HS-27A (cell line): ENCODE results near the gene CCBE1.
"Not testable (repeated sequence)": the region's sequence is repeated elsewhere in the genome, so short reads cannot be mapped to it uniquely, and the experiment has no call there.

Experiments
- DNase-seq: peaks from one replicate; pipeline ENCODE4 v3.0.0-alpha.2; 2012; ENCODE audit warnings: low read depth, missing footprints

CCBE1 gene

DNA sequence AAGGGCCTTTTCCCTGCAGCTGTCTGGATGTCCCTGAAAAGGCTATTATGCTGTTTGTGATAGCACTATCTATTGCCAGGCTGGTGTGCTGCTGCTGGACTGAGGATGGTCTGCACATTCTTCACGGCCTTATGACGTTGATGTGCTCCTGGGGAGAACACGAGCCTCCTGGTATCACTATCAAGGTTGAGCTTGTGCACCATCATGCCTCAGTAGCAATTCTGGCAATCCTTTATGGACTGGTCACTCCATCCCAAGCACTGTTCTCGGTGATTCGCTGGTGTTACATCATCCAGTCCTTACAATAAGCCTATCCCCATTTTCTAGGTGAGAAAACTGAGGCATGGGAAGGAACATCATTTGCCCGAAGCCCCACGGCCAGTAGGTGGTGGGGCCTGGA lies 18.2 kb upstream of the CCBE1 start:
- no peak for DNase-seq

DNA sequence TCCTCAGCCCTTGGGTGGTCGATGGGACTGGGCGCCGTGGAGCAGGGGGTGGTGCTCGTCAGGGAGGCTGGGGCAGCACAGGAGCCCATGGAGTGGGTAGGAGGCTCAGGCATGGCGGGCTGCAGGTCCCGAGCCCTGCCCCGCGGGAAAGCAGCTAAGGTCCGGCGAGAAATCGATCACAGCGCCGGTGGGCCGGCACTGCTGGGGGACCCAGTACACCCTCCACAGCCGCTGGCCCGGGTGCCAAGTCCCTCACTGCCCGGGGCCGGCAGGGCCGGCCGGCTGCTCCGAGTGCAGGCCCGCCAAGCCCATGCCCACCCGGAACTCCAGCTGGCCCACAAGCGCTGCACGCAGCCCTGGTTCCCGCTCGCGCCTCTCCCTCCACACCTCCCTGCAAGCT lies 16.9 kb upstream of the CCBE1 start:
- not testable (repeated sequence) for DNase-seq

DNA sequence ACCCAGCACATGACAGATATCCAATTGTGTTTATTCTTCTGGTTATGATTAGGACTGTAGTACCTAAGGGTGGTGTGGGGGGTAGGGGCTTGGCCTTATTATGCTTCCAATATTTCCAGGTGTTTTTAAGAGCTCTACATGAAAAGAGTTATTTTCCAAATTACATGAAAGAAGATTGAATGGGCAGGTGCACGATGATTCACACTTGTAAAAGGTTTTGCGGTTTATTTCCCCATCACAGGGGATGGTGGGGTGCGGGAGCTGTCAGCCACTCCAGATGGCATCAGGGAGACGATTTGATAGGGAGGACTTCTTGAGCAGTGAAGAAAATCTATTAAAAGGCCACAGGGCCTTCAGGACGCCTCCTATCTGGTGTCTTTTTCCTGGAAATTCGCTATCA lies 15.1 kb upstream of the CCBE1 start:
- no peak for DNase-seq

DNA sequence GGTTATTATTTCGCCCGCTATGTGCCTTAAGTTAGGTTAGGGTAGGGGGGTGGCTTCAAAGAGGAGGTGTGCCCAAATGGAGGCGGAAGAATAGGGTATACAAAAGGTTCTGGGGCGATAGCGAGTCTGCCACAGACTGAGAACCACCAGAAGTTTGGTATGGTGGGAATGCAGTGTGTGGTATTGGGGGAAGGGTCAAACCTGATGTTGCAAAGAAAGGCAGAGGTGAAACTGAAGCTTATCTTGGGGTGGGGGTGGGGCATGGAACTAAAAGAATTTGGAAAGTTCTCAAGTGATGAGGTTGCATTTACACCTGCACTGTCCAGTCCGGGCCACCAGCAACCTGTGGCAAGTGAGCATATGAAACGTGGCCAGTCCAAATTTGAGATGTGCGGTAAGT lies 11.8 kb upstream of the CCBE1 start:
- DNase-seq: no peak

DNA sequence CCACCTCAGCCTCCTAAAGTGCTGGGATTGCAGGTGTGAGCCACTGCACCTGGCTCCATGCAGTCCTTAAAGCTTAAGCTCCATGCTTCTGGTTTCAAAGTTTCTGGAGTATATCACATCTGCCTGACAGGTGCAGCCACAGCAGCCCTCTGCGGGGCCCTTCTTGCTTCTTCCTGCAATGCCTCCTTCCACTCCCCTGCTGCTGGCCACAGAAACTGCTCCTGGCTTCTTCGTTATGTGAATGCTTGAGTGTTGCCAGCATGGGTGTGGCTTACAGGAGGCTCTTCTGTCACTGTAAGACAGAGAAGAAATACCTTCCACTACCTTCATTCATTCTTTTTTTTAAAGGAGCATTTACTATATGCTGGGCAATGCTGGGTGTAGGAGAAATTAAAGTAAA lies 10.1 kb upstream of the CCBE1 start:
- no peak for DNase-seq

DNA sequence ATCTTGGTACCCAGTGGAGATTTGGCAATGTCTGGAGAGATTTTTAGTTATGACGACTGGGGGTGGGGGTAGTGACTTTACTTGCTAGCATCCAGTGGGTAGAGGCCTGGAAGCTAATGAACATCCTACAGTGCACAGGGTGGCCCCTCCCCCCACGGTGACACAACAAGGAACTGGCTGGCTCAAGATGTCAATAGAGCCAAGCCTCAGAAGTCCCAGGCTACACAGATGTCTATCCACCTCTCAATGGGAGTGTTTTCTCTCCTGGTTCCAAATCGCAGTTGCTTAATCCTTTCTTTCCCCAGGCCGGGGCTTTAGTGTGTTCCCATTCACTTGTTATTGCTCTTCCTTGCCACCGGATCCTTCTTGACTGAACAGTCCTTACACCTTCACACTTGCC lies 9.3 kb upstream of the CCBE1 start:
- no peak for DNase-seq

DNA sequence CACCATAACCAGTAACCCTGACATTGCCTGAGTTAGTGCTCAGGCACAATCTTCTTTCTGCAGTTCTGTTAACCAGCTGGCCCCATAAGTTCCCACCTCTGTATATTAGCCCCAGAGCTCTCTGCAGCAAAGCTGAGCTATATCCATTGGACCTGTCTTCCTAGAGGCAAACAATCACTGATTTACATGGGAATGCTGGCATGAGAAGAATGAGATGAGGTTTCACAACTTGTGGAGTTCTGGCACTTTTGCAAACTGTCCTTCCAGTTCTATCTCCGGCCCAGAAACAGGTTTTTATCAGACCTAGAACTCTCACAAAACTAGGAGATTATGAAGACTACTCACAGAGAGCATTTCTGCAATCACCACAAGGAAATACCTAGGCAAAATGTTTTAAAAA lies 7.9 kb upstream of the CCBE1 start:
- no peak for DNase-seq

DNA sequence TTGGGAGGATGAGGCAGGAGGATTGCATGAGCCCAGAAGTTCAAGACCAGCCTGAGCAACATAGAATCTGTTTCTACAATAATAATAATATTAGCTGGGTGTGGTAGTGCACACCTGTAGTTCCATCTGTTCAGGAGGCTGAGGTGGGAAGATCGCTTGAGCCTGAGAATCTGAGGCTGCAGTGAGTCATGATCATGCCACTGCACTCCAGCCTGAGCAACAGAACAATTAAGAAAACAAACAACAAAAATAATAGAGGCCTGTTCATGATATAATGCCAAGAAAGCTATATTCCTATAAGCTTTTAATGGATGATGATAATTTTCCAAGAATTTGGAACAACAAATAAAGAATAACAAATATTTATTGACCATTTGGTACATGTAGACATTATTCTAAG lies 6.9 kb upstream of the CCBE1 start:
- DNase-seq: no peak

DNA sequence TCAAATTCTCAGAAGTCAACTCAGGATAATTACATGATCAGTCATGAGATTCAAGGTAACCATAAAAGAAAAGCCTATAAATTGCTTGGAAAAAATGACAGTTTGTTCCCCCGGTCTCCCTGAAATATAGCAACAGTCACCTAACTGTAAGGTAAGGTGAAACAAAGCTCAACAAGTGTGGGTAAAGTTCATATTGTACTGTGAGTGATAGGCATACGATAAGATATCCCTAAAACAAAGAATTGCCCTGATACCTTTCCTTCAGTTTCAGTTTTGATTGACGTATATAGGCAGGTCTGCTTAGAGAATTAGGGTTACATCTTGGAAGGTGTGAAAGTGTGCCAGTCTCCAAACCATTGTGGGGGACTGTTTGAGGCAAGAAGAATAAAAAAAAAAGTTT lies 4.0 kb upstream of the CCBE1 start:
- DNase-seq: no peak

DNA sequence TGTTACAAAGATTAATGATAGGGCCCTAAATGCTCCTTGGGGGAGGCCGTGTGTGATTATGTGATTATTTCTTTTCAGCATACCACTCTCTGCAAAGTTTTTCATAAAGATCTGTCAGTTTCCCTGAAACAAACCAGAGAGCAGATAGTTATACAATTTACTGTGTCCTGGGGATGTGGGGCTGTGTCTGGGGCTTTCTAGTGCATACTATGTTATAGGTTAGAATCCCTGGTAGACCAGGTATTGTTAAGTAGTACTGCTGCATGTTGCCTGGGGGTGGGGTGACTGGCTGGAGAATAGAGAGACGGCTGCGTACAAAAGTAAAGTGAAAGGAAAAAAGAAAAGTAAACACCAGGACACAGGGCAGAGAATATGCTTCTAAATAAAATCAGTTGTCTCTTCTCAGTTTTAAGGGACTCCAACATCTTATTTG lies 3.3 kb upstream of the CCBE1 start:
- no peak for DNase-seq

DNA sequence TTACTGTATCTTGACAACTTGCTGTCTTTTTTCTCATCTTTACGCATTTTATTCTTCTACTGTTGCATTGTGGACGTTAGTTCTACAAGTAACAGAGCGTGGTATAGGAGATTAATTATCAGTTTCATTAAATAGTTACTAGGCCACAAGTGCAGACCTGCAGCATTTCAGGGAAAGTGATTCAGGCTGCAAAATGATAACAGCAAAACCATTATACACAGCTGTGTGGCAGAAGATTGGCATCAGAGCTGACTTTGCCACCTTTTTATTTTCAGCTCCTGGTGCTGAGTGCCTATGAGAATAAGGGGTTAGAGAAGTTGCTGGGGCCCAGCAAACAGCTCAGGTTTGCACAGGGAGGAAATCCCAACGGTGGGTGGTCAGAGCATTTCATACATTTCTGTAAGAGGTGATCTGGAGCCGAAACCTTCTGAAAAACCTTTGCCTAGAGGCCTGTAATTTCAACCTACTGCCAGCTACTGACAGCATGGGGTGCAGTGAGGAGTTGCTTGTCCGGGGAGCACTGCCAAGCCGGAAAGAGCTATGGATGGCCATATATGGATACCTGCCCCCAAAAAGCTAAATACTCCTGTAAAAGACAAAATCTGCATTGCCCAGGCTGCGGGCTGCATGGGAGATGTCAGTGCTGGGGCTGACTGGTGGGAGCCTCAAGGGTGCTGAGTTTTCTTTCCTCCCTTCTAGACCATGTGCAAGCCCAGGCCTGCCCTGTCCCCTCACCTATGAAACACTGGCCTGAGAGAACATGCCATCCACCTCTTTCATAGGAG lies 2.7 kb upstream of the CCBE1 start:
- DNase-seq: no peak

DNA sequence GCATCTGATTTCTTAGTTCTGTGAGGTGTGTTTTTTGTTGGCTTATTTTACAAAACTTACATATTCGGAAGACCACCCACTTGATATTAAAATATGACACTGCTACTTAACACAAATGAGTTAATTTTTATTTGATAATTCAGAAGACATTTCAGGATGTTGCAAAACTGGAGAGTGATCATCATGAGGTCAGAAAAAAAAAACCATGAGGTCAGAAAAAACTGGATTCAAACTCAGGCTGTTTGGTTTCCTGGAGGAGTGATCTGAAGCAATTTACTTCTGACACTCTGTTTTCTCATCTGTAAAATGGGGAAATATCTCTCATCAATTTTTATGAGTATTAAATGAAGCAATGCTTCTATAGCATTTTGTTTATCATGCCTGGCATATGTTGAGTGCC lies 1.8 kb upstream of the CCBE1 start:
- no peak for DNase-seq

DNA sequence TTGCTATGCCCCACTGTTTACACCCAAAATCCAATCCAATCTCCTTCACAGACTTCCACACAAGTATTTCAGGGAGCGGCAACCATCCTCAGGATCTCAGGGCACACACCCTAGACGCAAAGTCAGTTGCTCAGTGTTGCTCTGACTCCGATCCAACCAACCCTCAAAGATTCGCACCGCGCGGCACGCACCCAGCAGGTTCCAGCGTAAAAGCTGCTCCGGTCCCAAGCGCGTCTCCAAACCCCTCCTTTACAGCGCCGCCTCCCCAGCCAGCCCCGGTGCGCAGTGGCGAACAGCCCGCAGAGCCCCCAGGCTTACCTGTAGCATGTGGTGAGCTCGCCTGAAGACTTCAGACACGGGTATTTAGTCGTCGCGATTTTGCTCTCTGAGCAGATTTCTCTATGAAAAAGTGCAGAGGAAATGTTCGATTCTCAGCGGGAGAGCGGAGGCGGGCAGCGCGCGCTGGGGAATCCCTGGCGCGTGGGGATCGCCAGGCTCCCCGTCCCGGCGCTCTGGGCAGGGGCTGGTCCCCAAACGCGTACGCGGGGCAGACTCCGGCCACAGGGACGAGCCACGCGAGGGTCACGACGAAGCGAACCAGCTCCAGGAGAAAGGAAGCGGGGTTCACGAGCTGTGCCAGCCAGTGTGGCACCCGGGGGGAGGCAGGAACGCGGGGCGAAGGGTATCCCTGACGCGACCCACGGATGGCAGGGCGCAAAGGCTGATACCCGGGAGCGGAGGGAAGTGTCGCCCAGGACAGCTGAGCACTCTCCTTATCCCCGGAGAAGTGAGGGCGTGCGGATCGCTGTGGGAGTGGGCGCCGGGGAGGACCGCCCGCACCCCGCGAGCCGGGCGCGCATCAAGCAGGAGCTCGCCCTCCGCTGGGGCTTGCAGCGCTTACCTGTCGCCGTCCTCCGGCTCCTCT lies 650 bp downstream of the CCBE1 start:
- DNase-seq: no peak

DNA sequence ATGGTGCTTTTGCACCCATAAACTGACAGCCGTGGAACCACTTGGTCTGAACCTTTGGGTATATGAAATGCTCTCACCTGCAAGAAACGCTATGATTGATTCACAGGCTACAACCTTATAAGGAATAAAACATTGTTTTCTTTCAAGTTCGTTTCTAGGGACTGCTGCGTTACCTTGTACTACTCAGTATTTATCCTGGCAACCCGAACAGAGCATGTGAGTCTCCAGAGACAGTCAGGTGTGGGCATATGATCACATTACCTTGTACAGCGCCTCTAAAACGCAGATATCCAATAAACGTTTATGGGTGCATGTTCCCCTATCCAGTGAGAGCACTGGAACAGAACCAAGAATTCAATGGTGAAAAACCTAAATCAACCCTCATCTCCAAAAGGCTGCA lies 1.7 kb downstream of the CCBE1 start:
- no peak for DNase-seq

DNA sequence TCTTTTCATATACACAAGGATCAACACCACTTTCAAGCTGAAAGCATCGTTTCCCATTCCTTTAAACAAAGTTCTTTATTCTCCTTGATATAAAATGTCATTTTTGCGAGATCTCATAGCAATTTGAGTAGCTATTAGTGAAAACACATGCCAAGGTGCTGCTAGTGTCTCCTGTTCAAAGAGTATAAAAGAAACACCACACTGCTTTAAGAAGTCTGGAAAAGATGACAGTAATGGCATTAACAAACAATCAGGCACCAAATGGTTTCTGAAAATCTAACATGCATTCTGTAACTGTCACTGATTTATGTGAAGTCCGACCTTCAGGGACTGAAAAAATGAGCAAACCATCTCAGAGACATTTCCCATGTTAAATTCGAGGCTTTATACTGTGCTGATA lies 2.4 kb downstream of the CCBE1 start:
- DNase-seq: no peak

DNA sequence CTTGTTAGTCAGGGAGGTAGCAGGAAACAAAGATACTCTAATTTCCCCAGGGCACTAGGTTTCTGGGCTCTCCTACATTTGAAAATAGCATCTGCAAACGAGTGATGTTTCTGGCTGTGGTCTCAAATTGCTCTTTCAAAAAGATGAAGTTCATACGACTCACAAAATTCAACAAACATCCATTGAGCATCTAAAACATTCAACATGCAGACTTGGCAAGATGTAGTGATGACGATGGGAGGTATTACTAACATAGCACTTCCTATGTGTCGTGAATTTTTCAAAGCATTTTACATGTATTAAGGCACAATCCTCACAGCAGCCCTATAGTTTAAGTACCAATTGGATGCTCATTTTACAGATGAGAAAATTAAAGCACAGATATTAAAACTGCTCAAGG lies 5.2 kb downstream of the CCBE1 start:
- DNase-seq: no peak

DNA sequence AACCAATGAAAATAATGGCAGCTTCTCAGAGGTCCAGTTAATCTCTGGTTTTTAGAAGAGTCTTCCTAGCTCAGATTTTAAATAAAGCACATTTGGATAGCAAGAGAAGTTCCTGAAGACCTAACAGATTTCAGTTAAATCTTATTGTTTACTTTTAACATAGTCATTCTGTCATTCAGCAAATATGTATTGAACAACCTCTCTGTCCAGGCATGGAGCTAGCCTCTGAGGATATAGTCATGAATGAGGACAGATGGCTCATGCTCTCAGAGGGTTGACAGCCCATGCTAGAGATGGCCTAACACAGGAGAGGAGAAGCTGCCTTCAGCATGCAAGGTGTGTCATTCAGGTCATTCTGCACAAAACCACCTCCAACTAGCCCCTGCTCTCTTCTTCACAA lies 6.2 kb downstream of the CCBE1 start:
- DNase-seq: peak; percentile 66

DNA sequence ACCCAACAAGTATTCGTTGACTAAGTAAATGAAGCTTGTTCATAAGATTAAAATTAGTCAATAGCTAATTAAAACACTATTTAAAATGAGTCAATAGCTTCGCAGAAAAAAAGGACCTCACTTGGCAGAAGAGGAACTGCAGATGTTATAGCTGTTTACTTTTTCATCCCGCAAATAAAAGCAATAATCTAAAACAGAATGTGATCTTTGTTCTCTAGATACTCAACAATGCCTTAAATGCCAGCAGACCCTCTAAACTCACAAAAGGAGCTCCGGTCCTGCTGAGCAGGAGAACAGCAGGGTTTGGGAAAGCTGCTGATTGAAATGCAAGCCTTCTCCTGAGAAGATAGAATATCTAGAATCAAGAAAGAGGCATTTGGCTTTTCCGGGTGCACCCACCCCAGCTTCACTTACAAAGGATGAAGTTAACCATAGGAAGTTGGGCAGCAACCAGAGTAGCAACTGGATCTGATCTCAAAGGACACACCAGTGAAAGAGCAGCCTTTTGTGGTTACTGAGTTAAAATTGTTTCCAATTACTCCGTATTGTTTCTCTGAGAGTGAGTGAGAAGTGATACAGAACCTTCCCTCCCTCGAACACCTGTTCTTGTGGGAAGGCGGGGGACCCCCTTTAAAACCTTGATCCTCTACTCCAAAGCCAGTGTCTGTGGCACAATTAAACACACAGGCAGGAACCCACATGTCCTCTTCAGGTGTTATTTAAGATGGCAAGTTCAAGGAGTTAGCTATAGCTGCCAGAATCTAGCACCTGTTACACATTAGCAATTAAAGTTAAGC lies 6.8 kb downstream of the CCBE1 start:
- no peak for DNase-seq

DNA sequence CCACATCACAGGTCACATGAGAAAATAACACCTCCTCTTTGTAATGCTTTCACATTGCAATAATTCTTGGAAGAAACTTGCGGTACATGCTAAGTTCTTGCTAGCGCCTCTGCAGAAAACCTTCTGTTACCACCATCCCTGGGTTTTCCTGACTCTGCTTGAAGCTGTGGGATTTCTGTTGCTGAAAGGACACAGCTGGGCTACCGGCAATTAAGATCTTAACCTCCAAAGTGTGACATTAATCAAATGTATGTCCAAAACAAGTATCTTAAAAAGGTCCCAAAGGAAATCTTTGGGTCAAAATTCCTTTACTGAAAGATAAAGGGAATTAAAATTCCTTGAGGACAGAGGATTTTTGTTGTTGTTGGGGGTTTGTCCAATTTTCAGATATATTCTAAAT lies 7.5 kb downstream of the CCBE1 start:
- no peak for DNase-seq

DNA sequence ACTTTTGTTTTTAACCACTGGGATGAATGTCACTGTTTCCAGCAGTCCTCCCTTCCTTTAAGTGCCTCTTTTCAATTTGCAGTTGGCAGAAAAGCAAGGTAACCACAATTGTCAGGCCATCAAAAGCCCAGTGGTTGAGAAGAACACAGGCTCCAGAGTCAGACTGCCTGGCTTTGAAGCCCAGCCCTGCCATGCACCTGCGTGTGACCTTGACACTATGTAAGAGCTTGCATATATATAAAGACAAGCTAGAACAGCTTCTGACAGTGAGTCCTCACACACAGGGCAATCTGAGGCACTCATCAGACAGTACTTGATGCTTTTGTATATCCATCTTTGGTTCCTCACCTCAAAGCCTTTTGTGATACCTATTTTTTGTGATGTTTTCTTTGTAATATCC lies 11.0 kb downstream of the CCBE1 start:
- no peak for DNase-seq

DNA sequence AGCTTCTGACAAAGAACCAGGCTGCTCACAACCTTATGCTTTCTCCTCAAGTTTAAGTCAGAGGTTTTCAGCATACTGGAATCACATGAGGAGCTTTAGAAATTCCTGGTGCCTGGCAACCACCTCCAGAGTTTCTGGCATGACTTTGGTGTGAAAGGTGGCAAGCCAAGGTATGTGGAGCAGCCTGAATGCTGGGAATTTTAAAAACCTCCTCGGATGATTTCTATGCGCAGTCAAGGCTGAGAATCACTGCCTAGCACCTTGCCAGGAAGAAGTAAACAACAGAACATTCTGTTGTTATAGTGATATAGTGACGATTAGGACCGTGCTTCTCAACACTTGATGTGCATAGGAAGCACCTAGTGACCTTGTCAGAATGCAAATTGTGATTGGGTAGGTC lies 11.7 kb downstream of the CCBE1 start:
- DNase-seq: no peak

DNA sequence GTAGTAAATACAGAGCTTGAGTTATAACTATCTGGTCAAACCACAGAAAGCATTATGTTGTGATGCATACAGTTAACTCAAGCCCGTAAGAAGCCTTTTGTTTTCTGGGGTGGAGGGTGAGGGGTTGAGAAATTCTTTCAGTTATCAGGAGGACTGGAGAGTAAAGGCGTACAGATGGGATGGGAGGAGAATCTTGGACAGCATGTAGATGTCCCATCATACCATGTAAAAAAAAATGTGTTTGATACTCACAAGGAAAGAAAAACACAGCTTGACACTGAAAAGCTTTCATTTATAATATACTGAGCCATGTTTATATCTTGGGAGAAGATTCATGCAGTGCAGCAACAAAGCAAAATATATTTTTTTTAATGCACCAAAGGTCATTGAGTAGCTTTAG lies 12.4 kb downstream of the CCBE1 start:
- DNase-seq: no peak
